HG02981 (cell line): ENCODE results near the gene EPX.
"Not testable (repeated sequence)": the region's sequence is repeated elsewhere in the genome, so short reads cannot be mapped to it uniquely, and the experiment has no call there.

Source experiments
- ATAC-seq: cut with Tn5 transposase; IDR thresholded peaks from one replicate; pipeline ENCODE4 v1.9.1; 2021; ENCODE audit warnings: mild to moderate bottlenecking, moderate library complexity; ENCODE audit not compliant: unreplicated experiment

The EPX gene

GRCh38 chr17:58192612-58193011, at the start of gene EPX:
EPX (plus strand) TSS chr17:58192726; CDS start chr17:58192847, 121 bp downstream.
- no peak for ATAC-seq

- not testable (repeated sequence) for ATAC-seq
Observed at GRCh38 chr17:58143335-58143734, 49.2 kb upstream of the EPX start.

- ATAC-seq: no peak
Observed at GRCh38 chr17:58144801-58145200, 47.7 kb upstream of the EPX start.

- no peak for ATAC-seq
Observed at GRCh38 chr17:58147930-58148434, 44.5 kb upstream of the EPX start, which contains the start of gene OR4D1. OR4D1 (plus strand) TSS chr17:58148384; CDS start chr17:58155154, 6,770 bp downstream.

- no peak for ATAC-seq
Observed at GRCh38 chr17:58148609-58149008, 43.9 kb upstream of the EPX start.

GRCh38 chr17:58150394-58150793, 42.1 kb upstream of the EPX start:
- no peak for ATAC-seq

GRCh38 chr17:58153046-58153445, 39.5 kb upstream of the EPX start:
- ATAC-seq: no peak

GRCh38 chr17:58153671-58154070, 38.9 kb upstream of the EPX start:
- ATAC-seq: no peak

GRCh38 chr17:58156839-58157803, 35.4 kb upstream of the EPX start:
- ATAC-seq: no peak

GRCh38 chr17:58158181-58158580, 34.3 kb upstream of the EPX start:
- ATAC-seq: no peak

- no peak for ATAC-seq
Observed at GRCh38 chr17:58161566-58161965, 31.0 kb upstream of the EPX start.

- no peak for ATAC-seq
Observed at GRCh38 chr17:58165981-58166380, 26.5 kb upstream of the EPX start.

- no peak for ATAC-seq
Observed at GRCh38 chr17:58166682-58167081, 25.8 kb upstream of the EPX start, which contains the start of gene OR4D2. OR4D2 (plus strand) TSS chr17:58166982; CDS start chr17:58169656, 2,674 bp downstream.

GRCh38 chr17:58170622-58171021, 21.9 kb upstream of the EPX start:
- no peak for ATAC-seq

- no peak for ATAC-seq
Observed at GRCh38 chr17:58172369-58173071, 20.0 kb upstream of the EPX start.

GRCh38 chr17:58174871-58175270, 17.7 kb upstream of the EPX start:
- no peak for ATAC-seq

GRCh38 chr17:58176200-58176599, 16.3 kb upstream of the EPX start:
- no peak for ATAC-seq

GRCh38 chr17:58181796-58182195, 10.7 kb upstream of the EPX start:
- ATAC-seq: no peak

GRCh38 chr17:58183514-58183913, 9.0 kb upstream of the EPX start:
- ATAC-seq: no peak

GRCh38 chr17:58184308-58184985, 8.1 kb upstream of the EPX start:
- ATAC-seq: no peak
